Measurements from ENCODE around the gene NOVA2. TPM values are rescaled to one million over a fixed set of nuclear protein-coding genes. Genes with fewer than 3 reads are reported as not detected.
"Not testable (repeated sequence)": the region's sequence is repeated elsewhere in the genome, so short reads cannot be mapped to it uniquely, and the experiment has no call there.

Gene NOVA2
- total RNA-seq, 1 experiment from 2014 or later = not detected

DNA sequence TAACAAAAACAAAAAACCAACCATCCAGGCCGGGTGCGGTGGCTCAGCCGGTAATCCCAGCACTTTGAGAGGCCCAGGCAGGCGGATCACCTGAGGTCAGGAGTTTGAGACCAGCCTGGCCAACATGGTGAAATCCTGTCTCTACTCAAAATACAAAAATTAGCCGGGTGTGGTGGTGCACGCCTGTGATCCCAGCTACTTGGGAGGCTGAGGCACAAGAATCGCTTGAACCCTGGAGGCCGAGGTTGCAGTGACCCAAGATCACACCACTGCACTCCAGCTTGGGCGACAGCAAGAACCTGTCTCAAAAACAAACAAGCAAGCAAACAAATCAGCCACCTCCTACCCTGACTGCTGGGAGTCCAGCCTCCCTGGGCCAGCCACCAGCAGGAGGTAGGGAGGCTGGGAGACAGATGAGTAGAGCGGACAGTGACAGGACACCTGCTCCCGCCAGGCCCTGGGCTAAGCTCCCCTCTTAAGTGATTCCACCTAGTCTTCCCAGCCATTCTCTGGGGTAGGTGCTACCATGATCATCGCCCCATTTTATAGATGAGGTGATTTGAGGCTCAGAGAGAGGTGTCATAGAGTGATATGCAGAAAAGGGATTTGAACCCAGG lies 77.6 kb downstream of the NOVA2 start:
- not testable (repeated sequence) for DNase-seq (ENCODE audit: low spot score)

- no peak for DNase-seq (ENCODE audit: low spot score)
These were observed 78.1 kb downstream of the NOVA2 start for GRCh38 chr19:45895519-45895972.

DNA sequence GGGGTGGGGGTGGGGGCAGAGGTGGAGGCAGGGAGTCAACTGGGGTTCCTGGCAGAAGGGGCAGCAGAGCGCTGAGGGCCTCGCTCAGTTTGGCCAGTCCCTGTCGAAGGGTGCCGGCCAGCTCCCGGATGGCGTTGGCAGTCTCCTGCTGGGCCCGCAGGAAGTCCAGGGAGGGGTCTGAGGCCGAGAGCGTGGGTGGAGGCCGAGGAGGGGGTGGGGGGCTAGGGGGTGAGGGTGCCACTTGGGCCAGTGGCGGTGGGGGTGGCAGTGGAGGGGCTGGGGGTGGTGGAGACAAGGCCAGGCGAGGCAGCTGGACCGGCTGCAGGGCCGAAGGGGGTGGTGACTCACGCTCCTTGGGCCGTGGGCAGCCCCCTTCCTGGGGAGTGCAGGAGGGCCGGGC lies 82.8 kb downstream of the NOVA2 start:
- DNase-seq (ENCODE audit: low spot score) = no peak

DNA sequence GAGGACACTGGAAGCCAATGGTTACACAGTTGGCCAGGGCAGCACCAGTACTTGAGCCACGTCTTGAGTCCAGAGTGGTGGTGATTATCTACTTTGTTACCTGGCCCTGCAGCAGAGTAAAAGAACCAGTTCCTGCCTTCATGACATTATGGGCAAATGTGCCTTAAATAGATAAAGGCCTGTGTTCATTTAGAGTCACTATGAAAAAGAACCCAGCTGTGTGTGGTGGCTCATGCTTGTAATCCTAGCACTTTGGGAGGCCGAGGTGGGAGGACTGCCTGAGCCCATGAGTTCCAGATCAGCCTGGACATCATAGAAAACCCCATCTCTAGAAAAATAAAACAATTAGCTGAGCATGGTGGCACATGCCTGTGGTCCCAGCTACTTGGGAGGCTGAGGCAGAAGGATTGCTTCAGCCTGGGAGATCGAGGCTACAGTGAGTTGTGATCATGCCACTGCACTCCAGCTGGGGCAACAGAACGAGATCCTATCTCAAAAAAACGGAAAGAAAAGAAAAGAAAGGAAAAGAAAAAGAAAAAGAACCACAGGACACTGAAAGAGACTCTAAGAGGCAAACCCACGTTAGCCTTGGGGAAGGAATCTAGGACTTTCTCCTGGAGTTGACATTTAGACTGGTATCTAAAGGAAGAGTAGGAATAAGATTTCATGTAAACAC lies 84.3 kb downstream of the NOVA2 start:
- DNase-seq (ENCODE audit: low spot score) = no peak

GRCh38 chr19:45887200-45887710 lies 86.4 kb downstream of the NOVA2 start:
- no peak for DNase-seq (ENCODE audit: low spot score)

DNA sequence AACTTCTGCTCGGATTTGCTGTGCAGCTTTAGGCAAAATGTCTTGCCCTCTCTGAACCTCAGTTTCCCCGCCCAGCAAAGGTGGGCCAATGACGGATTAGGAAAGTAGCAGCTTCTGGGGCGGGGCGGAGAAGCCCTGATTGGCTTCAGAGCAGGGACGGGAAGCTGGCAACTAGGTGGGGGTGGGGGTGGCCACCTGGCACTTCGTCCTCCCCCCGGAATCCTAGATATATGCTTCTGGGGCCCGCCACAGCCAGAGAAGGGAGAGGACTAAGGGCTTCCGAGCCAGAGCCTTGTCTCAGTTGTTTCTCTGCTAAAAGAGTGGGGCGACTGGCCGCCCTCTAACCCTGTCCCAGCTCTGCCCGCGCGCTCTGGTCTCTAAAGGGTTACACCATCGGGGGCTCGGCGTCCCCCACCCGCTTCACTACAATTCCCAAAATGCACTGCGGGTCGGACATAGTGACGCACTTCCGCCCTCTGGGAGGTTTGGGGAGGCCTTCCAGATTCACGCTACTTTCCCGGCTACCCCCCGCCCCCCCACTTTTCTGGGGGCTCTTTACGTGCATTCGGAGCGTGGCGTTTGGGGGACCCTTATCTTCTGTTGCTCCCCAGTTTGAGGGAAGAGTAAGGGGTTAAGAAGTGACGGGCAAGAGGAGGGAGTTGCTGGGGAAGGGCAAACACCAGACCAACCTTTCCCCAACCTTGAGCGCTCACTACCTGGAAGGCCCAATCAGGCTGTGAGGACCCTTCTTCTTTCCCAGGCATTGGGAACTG lies 87.1 kb downstream of the NOVA2 start:
- DNase-seq (ENCODE audit: low spot score) = peak; percentile 99

GRCh38 chr19:45885556-45886426 lies 87.9 kb downstream of the NOVA2 start, which contains the start of gene IRF2BP1:
Gene IRF2BP1 (minus strand): TSS chr19:45886141. CDS start chr19:45885774, 367 bp downstream.
- DNase-seq (ENCODE audit: low spot score) = peak; percentile 98

- DNase-seq (ENCODE audit: low spot score) = no peak
These were observed 88.7 kb downstream of the NOVA2 start for GRCh38 chr19:45884682-45885555.

- DNase-seq (ENCODE audit: low spot score) = no peak
These were observed 89.6 kb downstream of the NOVA2 start for GRCh38 chr19:45883881-45884681.

Small RNA genes lying within 50 kb of the gene (small RNA-seq; reads per million reads assigned to genes)
- gene MIR769 = 23.2 reads per million, percentile 92 among the genes with 10 or more reads in this experiment

Other genes with a start within 250 kb of the NOVA2 start
- 44.4 and 57.6 TPM in 2 replicates for gene FBXO46, start 243.0 kb downstream of the NOVA2 start, total RNA-seq (2014; rRNA removed; shearing (Covaris generic))
- not detected in 2 replicates for gene MEIOSIN, start 240.4 kb downstream of the NOVA2 start, total RNA-seq (2014; rRNA removed; shearing (Covaris generic))
- gene SIX5, start 204.6 kb downstream of the NOVA2 start, total RNA-seq (2014; rRNA removed; shearing (Covaris generic)) = 26.8 and 28.6 TPM in 2 replicates
- 31.1 and 45.7 TPM in 2 replicates for gene DMPK, start 191.4 kb downstream of the NOVA2 start, total RNA-seq (2014; rRNA removed; shearing (Covaris generic))
- 102 and 108 TPM in 2 replicates for gene DMWD, start 181.0 kb downstream of the NOVA2 start, total RNA-seq (2014; rRNA removed; shearing (Covaris generic))
- gene RSPH6A, start 158.6 kb downstream of the NOVA2 start, total RNA-seq (2014; rRNA removed; shearing (Covaris generic)) = not detected in 2 replicates
- gene SYMPK, start 110.7 kb downstream of the NOVA2 start, total RNA-seq (2014; rRNA removed; shearing (Covaris generic)) = 114 and 117 TPM in 2 replicates
- 6.1 and 10.7 TPM in 2 replicates for gene FOXA3, start 109.5 kb downstream of the NOVA2 start, total RNA-seq (2014; rRNA removed; shearing (Covaris generic))
- 119 and 125 TPM in 2 replicates for gene IRF2BP1, start 87.7 kb downstream of the NOVA2 start, total RNA-seq (2014; rRNA removed; shearing (Covaris generic))
- 8.5 and 10.2 TPM in 2 replicates for gene MYPOP, start 71.3 kb downstream of the NOVA2 start, total RNA-seq (2014; rRNA removed; shearing (Covaris generic))
- gene NANOS2, start 59.1 kb downstream of the NOVA2 start, total RNA-seq (2014; rRNA removed; shearing (Covaris generic)) = not detected in 2 replicates
- 20.3 and 24.4 TPM in 2 replicates for gene CCDC61, start 21.6 kb upstream of the NOVA2 start, total RNA-seq (2014; rRNA removed; shearing (Covaris generic))
- gene PGLYRP1, start 49.2 kb upstream of the NOVA2 start, total RNA-seq (2014; rRNA removed; shearing (Covaris generic)) = not detected in 2 replicates
- gene IGFL4, start 67.1 kb upstream of the NOVA2 start, total RNA-seq (2014; rRNA removed; shearing (Covaris generic)) = 4.2 and 6.8 TPM in 2 replicates
- gene IGFL3, start 150.8 kb upstream of the NOVA2 start, total RNA-seq (2014; rRNA removed; shearing (Covaris generic)) = not detected in 2 replicates
- 1.1 and 1.6 TPM in 2 replicates for gene IGFL2, start 174.4 kb upstream of the NOVA2 start, total RNA-seq (2014; rRNA removed; shearing (Covaris generic))

Measured in HT-29 (cell line).